Measurements from ENCODE around the gene ERC2.

DNA sequence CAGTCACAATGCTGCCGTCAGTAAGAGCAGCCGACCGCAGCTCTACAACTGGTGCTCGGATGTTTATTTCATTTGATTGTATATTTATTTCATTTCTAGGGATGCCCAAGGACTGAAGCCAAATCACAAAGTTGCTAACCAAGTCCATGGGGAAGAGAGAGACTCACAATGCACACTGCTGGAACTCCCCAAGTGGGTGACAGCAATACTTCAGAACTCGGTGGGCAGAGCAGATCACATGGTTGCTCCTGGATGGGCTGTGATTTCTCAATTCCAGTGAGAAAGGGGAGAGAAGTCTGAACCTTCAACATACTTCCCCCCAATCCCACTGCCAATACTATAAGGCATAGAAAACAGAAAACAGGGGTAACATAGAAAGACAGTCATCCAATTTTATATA, 715.4 kb downstream of the ERC2 start:
- TF ChIP-seq, protein P1, sequence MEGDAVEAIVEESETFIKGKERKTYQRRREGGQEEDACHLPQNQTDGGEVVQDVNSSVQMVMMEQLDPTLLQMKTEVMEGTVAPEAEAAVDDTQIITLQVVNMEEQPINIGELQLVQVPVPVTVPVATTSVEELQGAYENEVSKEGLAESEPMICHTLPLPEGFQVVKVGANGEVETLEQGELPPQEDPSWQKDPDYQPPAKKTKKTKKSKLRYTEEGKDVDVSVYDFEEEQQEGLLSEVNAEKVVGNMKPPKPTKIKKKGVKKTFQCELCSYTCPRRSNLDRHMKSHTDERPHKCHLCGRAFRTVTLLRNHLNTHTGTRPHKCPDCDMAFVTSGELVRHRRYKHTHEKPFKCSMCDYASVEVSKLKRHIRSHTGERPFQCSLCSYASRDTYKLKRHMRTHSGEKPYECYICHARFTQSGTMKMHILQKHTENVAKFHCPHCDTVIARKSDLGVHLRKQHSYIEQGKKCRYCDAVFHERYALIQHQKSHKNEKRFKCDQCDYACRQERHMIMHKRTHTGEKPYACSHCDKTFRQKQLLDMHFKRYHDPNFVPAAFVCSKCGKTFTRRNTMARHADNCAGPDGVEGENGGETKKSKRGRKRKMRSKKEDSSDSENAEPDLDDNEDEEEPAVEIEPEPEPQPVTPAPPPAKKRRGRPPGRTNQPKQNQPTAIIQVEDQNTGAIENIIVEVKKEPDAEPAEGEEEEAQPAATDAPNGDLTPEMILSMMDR (IDR thresholded peaks at IDR 0.05) = no peak
- TF ChIP-seq POLR2A (IDR thresholded peaks at IDR 0.05) = no peak
